ENCODE measurements around the gene PARD3B. TPM values are rescaled to one million over a fixed set of nuclear protein-coding genes. Genes with fewer than 3 reads are reported as not detected.

PARD3B gene
- total and polyA plus RNA-seq, 2 experiments from 2014 or later: 3.5 to 4.4 TPM

DNA sequence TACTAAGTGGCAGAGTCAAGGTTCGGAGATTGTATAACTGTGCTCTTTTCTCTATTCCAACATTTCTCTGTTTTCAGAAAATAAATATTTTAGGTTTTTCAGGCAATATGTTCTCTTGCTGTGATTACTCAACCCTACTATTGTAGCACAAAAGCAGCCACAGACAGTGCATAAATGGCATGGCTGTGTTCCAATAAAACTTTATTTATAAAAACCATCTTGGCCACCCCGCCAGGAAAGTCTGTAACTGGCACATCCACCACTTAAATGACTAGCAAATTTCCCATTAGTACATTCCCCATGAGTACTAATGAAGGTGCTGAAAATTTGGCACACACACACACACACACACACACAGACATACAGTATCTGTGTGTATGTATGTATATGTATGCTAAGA lies 30.8 kb upstream of the PARD3B start:
- no peak overlapping the region for H3K27ac Mint-ChIP-seq
- peaks cover 2% of the 10 kb centered on the region for H3K27me3 Mint-ChIP-seq (ENCODE audit: insufficient read depth, low read depth, poor library complexity)
- H4K20me1 ChIP-seq (replicated peaks; ENCODE audit: insufficient read depth): no peaks in the 10 kb centered on the region; the same call in 1 of the 2 replicates
- H3K36me3 ChIP-seq (ENCODE audit: insufficient read depth): no peaks in the 10 kb centered on the region
- no peaks in the 10 kb centered on the region for H3K79me2 ChIP-seq (replicated peaks; ENCODE audit: insufficient read depth)
- no peak for DNase-seq (ENCODE audit: low spot score)
- no peak for TF ChIP-seq NANOG (IDR thresholded peaks at IDR 0.05; ENCODE audit: borderline replicate concordance)
- no peak for TF ChIP-seq ZNF114 (CRISPR knock-in tag; IDR thresholded peaks at IDR 0.05)
- no peak for TF ChIP-seq EZH2 (IDR thresholded peaks at IDR 0.05; ENCODE audit: low read depth, unreplicated experiment)
- no peak for TF ChIP-seq JUNB (IDR thresholded peaks at IDR 0.05; ENCODE audit: unreplicated experiment)
- TF ChIP-seq STAT1 (IDR thresholded peaks at IDR 0.05; ENCODE audit: unreplicated experiment): no peak
- TF ChIP-seq, protein P1, sequence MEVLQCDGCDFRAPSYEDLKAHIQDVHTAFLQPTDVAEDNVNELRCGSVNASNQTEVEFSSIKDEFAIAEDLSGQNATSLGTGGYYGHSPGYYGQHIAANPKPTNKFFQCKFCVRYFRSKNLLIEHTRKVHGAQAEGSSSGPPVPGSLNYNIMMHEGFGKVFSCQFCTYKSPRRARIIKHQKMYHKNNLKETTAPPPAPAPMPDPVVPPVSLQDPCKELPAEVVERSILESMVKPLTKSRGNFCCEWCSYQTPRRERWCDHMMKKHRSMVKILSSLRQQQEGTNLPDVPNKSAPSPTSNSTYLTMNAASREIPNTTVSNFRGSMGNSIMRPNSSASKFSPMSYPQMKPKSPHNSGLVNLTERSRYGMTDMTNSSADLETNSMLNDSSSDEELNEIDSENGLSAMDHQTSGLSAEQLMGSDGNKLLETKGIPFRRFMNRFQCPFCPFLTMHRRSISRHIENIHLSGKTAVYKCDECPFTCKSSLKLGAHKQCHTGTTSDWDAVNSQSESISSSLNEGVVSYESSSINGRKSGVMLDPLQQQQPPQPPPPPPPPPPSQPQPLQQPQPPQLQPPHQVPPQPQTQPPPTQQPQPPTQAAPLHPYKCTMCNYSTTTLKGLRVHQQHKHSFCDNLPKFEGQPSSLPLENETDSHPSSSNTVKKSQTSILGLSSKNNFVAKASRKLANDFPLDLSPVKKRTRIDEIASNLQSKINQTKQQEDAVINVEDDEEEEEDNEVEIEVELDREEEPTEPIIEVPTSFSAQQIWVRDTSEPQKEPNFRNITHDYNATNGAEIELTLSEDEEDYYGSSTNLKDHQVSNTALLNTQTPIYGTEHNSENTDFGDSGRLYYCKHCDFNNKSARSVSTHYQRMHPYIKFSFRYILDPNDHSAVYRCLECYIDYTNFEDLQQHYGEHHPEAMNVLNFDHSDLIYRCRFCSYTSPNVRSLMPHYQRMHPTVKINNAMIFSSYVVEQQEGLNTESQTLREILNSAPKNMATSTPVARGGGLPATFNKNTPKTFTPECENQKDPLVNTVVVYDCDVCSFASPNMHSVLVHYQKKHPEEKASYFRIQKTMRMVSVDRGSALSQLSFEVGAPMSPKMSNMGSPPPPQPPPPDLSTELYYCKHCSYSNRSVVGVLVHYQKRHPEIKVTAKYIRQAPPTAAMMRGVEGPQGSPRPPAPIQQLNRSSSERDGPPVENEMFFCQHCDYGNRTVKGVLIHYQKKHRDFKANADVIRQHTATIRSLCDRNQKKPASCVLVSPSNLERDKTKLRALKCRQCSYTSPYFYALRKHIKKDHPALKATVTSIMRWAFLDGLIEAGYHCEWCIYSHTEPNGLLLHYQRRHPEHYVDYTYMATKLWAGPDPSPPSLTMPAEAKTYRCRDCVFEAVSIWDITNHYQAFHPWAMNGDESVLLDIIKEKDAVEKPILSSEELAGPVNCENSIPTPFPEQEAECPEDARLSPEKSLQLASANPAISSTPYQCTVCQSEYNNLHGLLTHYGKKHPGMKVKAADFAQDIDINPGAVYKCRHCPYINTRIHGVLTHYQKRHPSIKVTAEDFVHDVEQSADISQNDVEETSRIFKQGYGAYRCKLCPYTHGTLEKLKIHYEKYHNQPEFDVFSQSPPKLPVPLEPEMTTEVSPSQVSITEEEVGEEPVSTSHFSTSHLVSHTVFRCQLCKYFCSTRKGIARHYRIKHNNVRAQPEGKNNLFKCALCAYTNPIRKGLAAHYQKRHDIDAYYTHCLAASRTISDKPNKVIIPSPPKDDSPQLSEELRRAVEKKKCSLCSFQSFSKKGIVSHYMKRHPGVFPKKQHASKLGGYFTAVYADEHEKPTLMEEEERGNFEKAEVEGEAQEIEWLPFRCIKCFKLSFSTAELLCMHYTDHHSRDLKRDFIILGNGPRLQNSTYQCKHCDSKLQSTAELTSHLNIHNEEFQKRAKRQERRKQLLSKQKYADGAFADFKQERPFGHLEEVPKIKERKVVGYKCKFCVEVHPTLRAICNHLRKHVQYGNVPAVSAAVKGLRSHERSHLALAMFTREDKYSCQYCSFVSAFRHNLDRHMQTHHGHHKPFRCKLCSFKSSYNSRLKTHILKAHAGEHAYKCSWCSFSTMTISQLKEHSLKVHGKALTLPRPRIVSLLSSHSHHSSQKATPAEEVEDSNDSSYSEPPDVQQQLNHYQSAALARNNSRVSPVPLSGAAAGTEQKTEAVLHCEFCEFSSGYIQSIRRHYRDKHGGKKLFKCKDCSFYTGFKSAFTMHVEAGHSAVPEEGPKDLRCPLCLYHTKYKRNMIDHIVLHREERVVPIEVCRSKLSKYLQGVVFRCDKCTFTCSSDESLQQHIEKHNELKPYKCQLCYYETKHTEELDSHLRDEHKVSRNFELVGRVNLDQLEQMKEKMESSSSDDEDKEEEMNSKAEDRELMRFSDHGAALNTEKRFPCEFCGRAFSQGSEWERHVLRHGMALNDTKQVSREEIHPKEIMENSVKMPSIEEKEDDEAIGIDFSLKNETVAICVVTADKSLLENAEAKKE (CRISPR knock-in tag; IDR thresholded peaks at IDR 0.05): no peak
- no peak for TF ChIP-seq POLR2AphosphoS5 (IDR thresholded peaks at IDR 0.05; ENCODE audit: low read depth)
- TF ChIP-seq, protein P2, sequence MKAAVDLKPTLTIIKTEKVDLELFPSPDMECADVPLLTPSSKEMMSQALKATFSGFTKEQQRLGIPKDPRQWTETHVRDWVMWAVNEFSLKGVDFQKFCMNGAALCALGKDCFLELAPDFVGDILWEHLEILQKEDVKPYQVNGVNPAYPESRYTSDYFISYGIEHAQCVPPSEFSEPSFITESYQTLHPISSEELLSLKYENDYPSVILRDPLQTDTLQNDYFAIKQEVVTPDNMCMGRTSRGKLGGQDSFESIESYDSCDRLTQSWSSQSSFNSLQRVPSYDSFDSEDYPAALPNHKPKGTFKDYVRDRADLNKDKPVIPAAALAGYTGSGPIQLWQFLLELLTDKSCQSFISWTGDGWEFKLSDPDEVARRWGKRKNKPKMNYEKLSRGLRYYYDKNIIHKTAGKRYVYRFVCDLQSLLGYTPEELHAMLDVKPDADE (IDR thresholded peaks at IDR 0.05): no peak
- H3K4me2 ChIP-seq: no peak overlapping the region
- no peaks in the 10 kb centered on the region for H3K36me3 Mint-ChIP-seq (ENCODE audit: low read depth)
- no peak overlapping the region for H3K27ac ChIP-seq (ENCODE audit: low read depth)
- H2AFZ ChIP-seq: no peak overlapping the region
- no peaks in the 10 kb centered on the region for H3K9me2 ChIP-seq (ENCODE audit: insufficient read depth)
- H3K4me3 ChIP-seq: no peak overlapping the region
- 0 out of 2 replicates have a peak, but pooled peaks cover 3% of the 10 kb centered on the region for H3K4me1 ChIP-seq (ENCODE audit: insufficient read depth)
- no peaks in the 10 kb centered on the region for H3K27me3 ChIP-seq (ENCODE audit: insufficient read depth)
- peaks cover 3% of the 10 kb centered on the region for H3K4me1 Mint-ChIP-seq
- no peak for ATAC-seq
- no peaks in the 10 kb centered on the region for H3F3A ChIP-seq (replicated peaks; ENCODE audit: low read depth)
- H3K4me3 Mint-ChIP-seq: no peak overlapping the region
- H3K9me3 Mint-ChIP-seq: peaks cover 3% of the 10 kb centered on the region; the same call in 1 of the 3 replicates
